ENCODE measurements around the gene TOGARAM2.

GRCh38 chr2:29001806-29002205, 20.7 kb downstream of the TOGARAM2 start:
- no peak for TF ChIP-seq EZH2 (IDR thresholded peaks at IDR 0.05; ENCODE audit: low read length)
- no peak for TF ChIP-seq CTCF (optimal IDR thresholded peaks at IDR 0.05 in 1 of 3, IDR thresholded peaks at IDR 0.05 in 1 of 3, conservative IDR thresholded peaks at IDR 0.05 in 1 of 3; ENCODE audit: extremely low read depth in 1 of 3, insufficient read depth in 2 of 3, low read length in 3 of 3)

All from keratinocyte (primary cell).